ENCODE data around the gene PARP8.
"Not testable (repeated sequence)": the region's sequence is repeated elsewhere in the genome, so short reads cannot be mapped to it uniquely, and the experiment has no call there.

PARP8 gene

DNA sequence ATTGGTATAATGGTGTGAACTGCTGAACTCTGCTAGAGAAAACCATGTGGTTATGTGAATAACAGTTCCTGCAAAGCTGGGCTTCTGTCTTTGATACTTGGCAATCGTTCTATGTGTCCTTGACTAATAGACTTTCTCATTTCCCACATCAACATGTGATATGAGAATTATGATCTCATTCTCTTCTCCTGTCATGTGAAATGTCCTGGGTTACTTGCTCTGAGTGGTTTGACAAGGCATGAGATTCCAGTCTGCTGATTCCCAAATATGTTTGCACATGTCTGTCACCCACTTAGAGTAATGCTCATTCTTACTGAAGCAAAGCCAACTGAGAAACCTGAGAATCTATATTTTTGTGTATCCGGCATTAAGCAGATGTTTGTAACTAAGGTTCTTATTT lies 141.2 kb downstream of the PARP8 start:
- TF ChIP-seq, protein P1, sequence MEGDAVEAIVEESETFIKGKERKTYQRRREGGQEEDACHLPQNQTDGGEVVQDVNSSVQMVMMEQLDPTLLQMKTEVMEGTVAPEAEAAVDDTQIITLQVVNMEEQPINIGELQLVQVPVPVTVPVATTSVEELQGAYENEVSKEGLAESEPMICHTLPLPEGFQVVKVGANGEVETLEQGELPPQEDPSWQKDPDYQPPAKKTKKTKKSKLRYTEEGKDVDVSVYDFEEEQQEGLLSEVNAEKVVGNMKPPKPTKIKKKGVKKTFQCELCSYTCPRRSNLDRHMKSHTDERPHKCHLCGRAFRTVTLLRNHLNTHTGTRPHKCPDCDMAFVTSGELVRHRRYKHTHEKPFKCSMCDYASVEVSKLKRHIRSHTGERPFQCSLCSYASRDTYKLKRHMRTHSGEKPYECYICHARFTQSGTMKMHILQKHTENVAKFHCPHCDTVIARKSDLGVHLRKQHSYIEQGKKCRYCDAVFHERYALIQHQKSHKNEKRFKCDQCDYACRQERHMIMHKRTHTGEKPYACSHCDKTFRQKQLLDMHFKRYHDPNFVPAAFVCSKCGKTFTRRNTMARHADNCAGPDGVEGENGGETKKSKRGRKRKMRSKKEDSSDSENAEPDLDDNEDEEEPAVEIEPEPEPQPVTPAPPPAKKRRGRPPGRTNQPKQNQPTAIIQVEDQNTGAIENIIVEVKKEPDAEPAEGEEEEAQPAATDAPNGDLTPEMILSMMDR (IDR thresholded peaks at IDR 0.05; ENCODE audit: borderline replicate concordance, control extremely low read depth, extremely low read depth, insufficient read depth, missing control alignments) = no peak
- DNase-seq (ENCODE audit: low spot score) = no peak
- in situ Hi-C loops (cut with MboI; ENCODE audit: low sequenced_read_pairs, unreplicated experiment) = no loop called here

DNA sequence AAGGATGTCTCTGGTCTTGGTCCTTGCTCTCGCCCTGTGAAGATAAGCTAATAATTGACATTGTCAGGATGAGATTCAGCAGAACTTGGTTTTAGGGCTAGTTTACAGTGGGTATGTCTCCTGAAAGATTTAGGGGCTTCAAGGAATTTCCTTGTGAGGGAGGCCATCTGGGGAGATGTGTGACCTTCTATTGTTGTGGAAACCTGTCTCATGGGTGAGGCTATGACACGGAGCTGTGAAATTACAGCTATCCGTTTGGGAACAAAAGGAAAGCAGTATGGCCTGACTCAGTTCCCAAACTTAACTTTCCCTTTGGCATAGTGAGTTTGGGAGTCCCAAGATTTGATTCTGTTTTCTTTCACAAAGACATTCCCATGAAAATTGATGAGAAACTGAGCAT lies 142.0 kb downstream of the PARP8 start:
- TF ChIP-seq, protein P1 (IDR thresholded peaks at IDR 0.05; ENCODE audit: borderline replicate concordance, control extremely low read depth, extremely low read depth, insufficient read depth, missing control alignments) = no peak
- in situ Hi-C loops (cut with MboI; ENCODE audit: low sequenced_read_pairs, unreplicated experiment) = no loop called here

DNA sequence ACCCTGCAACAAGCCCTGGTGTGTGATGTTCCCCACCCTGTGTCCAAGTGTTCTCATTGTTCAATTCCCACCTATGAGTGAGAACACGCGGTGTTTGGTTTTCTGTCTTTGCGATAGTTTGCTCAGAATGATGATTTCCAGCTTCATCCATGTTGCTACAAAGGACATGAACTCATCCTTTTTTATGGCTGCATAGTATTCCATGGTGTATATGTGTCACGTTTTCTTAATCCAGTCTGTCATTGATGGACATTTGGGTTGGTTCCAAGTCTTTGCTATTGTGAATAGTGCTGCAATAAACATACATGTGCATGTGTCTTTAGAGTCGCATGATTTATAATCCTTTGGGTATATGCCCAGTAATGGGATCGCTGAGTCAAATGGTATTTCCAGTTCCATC lies 145.3 kb downstream of the PARP8 start:
- in situ Hi-C loops (cut with MboI; ENCODE audit: low sequenced_read_pairs, unreplicated experiment); DNase-seq (ENCODE audit: low spot score): not testable (repeated sequence)

More for the DNA sequence above, 142.0 kb downstream of the PARP8 start:
- DNase-seq (ENCODE audit: low spot score) = no peak

DNA sequence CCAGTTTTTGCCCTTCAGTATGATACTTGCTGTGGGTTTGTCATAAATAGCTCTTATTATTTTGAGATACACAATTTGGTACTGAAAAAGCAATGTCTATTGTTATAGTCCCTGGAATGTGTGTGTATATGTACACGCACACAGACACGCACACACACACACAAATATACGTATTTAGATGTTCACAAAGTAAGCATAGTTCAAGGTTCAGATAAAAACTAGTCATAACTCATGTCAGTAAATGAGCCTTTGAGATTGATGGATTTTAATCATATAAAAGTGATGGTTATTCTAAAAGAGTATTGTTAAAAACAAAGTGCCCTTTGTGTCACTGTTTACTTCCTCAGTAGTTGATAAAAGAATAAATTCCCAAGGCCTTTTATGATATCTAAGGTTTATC lies 147.3 kb downstream of the PARP8 start:
- TF ChIP-seq, protein P1 (IDR thresholded peaks at IDR 0.05; ENCODE audit: borderline replicate concordance, control extremely low read depth, extremely low read depth, insufficient read depth, missing control alignments) = no peak
- DNase-seq (ENCODE audit: low spot score) = no peak
- in situ Hi-C loops (cut with MboI; ENCODE audit: low sequenced_read_pairs, unreplicated experiment) = no loop called here

DNA sequence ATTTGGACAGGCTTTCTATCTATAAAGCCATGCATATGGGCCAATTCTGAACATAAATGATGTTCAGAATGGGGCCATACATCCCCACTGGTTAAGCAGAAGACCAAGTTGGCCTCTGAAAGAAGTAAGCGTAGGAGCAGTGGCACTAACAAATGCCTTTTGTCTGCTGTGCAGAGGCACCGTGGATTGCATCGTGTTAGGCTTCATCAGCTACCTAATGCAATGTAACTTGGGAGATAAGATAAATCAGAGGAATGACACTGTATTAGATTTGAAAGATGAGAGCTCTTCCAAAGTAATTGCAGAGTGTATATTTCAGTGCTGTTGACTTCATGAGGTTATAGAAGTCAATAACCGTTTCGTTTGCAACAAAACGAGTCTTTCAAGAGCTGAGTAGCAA lies 148.1 kb downstream of the PARP8 start:
- no peak for DNase-seq (ENCODE audit: low spot score)
- in situ Hi-C loops (cut with MboI; ENCODE audit: low sequenced_read_pairs, unreplicated experiment) = no loop called here
- TF ChIP-seq, protein P1 (IDR thresholded peaks at IDR 0.05; ENCODE audit: borderline replicate concordance, control extremely low read depth, extremely low read depth, insufficient read depth, missing control alignments) = no peak

DNA sequence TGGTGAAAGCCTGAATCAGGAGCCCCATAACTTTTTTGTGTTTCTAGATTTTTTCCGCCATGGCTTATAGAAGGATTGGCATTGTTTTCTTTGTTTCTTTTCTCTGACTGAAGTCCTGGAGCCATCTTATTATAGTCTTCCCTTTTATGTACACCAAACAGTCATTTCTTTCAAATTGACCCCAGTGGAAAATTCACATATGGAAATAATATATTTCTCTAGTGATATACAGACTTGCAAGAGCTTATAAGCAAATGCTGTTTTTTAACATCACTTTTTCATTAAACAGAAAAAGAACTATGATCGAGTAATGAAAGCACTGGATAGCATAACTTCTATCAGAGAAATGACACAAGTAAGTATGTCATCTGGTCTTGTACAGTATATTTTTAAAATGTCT lies 155.6 kb downstream of the PARP8 start:
- TF ChIP-seq, protein P1 (IDR thresholded peaks at IDR 0.05; ENCODE audit: borderline replicate concordance, control extremely low read depth, extremely low read depth, insufficient read depth, missing control alignments) = no peak
- no peak for DNase-seq (ENCODE audit: low spot score)
- in situ Hi-C loops (cut with MboI; ENCODE audit: low sequenced_read_pairs, unreplicated experiment) = no loop called here

DNA sequence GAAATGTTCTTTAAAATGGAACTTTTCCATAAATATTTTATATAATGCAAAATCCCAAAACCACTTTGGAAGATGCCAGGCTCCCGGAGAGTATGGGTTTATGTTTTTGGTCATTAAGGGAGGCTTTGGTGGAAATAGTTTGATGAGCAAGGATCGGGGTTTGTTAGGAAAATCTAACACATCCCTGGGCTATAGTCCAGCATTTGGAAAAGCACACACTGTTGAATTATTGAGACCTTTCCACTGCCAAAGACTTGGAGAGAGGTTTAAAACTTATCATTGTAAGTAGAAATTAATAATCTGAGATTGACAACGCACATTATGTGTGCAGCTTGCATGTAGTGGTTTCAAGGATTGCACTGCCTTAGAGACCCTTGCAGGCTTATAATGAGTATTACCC lies 156.3 kb downstream of the PARP8 start:
- no peak for DNase-seq (ENCODE audit: low spot score)
- in situ Hi-C loops (cut with MboI; ENCODE audit: low sequenced_read_pairs, unreplicated experiment) = no loop called here
- TF ChIP-seq, protein P1 (IDR thresholded peaks at IDR 0.05; ENCODE audit: borderline replicate concordance, control extremely low read depth, extremely low read depth, insufficient read depth, missing control alignments) = no peak
